Measurements from ENCODE around the gene RAB34.

DNA sequence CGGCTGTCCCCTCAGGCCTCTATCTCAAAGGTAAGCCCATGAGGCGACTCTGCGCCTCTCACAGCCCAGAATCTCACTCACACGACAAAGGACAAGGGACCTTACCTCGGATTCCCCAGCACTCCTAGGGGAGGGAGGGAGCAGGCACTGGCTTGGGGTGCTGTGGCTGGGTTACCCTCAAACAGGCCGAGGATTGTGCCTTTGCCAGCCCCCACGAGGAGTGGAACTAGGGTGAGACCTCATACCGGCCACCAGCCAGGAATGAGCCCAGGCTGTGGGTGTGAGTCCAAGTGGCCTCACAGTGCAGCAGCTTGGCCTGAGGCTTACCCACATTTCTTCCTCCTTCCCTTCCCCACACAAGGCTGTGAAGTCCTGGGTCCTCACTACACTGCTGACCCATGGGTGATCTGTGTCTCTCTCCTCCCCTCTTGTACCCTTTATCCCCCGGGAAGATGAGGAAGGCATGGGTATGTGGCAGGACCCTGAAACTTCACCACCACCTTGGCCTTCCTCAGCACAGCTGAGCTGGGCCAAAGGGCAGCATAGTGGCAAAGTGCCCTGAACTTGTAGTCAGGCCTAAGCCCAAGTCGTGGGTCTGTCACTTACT is 11.8 kb downstream of the RAB34 start:
- TF ChIP-seq EZH2 (IDR thresholded peaks at IDR 0.05; ENCODE audit: borderline replicate concordance, insufficient read depth, low read depth, low read length, poor library complexity, severe bottlenecking): no peak
- TF ChIP-seq, protein P1, sequence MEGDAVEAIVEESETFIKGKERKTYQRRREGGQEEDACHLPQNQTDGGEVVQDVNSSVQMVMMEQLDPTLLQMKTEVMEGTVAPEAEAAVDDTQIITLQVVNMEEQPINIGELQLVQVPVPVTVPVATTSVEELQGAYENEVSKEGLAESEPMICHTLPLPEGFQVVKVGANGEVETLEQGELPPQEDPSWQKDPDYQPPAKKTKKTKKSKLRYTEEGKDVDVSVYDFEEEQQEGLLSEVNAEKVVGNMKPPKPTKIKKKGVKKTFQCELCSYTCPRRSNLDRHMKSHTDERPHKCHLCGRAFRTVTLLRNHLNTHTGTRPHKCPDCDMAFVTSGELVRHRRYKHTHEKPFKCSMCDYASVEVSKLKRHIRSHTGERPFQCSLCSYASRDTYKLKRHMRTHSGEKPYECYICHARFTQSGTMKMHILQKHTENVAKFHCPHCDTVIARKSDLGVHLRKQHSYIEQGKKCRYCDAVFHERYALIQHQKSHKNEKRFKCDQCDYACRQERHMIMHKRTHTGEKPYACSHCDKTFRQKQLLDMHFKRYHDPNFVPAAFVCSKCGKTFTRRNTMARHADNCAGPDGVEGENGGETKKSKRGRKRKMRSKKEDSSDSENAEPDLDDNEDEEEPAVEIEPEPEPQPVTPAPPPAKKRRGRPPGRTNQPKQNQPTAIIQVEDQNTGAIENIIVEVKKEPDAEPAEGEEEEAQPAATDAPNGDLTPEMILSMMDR (IDR thresholded peaks at IDR 0.05): no peak
